Suprapubic skin (tissue), 4 donors: ENCODE data around the gene HAUS5. TPM values are rescaled to one million over a fixed set of nuclear protein-coding genes. Genes with fewer than 3 reads are reported as not detected.

Experiments
- DNase-seq, 2 donors: peaks; one replicate each; pipeline ENCODE4 v3.0.0-alpha.2; 2019; ENCODE audit warnings: low spot score in 2 of 2
- H3K27ac ChIP-seq: fragments of 200-600 bp; sonication (generic); one replicate; pipeline ENCODE4 v1.5.1; 2019
- H3K27me3 ChIP-seq: fragments of 200-600 bp; sonication (generic); one replicate; pipeline ENCODE4 v1.5.1; 2019
- H3K36me3 ChIP-seq: fragments of 200-600 bp; sonication (generic); one replicate; pipeline ENCODE4 v1.5.1; 2019
- H3K4me1 ChIP-seq: fragments of 200-600 bp; sonication (generic); one replicate; pipeline ENCODE4 v1.5.1; 2019
- H3K4me3 ChIP-seq: fragments of 200-600 bp; sonication (generic); one replicate; pipeline ENCODE4 v1.5.1; 2019; ENCODE audit warnings: mild to moderate bottlenecking
- H3K9me3 ChIP-seq: fragments of 200-600 bp; sonication (generic); one replicate; pipeline ENCODE4 v1.5.1; 2019
- EP300 ChIP-seq: sonication (generic); formaldehyde crosslinking; IDR thresholded peaks from one replicate; pipeline ENCODE4 v1.6.1; 2017; ENCODE audit warnings: antibody characterized with exemption
- POLR2A ChIP-seq, 2 donors: fragments of 450-650 bp; IDR thresholded peaks; one replicate each; pipeline ENCODE4 v1.6.1; 2017; ENCODE audit warnings: antibody characterized with exemption in 2 of 2, mild to moderate bottlenecking in 2 of 2, moderate library complexity in 2 of 2
- POLR2AphosphoS5 ChIP-seq, 3 donors: sonication (generic); formaldehyde crosslinking; IDR thresholded peaks; one replicate each; pipeline ENCODE4 v1.6.1; 2017; ENCODE audit warnings: antibody characterized with exemption in 3 of 3
- WGBS: methylation state at CpG from one replicate; pipeline ENCODE4 v1.1.5; 2018; 5-methylcytosine and 5-hydroxymethylcytosine counted together
- total RNA-seq, 4 donors: library from RNA; depleted of rRNA; stranded (reverse); fragments of >200 nt; gene quantifications; one replicate each; pipeline ENCODE4 v1.1.0, GENCODE V29; 2016
- TF ChIP-seq, protein P1 (sequence below), 2 donors: fragments of 200-600 bp in 1 of 2; fragments of 450-650 bp in 1 of 2; sonication (generic) in 1 of 2; IDR thresholded peaks; one replicate each; pipeline ENCODE4 v1.5.1; 2016 to 2019; ENCODE audit warnings: antibody characterized with exemption in 2 of 2, mild to moderate bottlenecking in 1 of 2, moderate library complexity in 1 of 2

The HAUS5 gene
- total RNA-seq, 4 donors from 2014 or later = 14.9 to 18.4 (median 16.4) TPM

DNA sequence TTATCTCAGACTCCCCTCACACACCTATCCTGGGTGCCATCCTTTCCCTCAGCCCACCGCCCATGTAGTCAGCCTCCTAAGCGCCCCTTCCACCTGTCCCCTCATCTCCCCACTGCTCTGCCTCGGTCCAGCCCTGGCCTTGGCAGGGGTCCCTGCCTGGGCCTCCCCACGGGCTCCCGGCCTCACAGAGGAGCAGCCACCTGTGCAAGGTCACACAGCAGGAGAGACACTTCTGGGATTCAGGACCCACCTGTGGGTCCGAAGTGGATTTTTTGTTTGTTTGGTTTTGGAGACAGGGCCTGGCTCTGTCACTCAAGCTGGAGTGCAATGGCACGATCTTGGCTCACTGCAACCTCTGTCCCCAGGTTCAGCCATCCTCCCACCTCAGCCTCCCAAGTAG lies 53.1 kb downstream of the HAUS5 start:
- TF ChIP-seq POLR2AphosphoS5 (IDR thresholded peaks at IDR 0.05) (no peak), POLR2A (IDR thresholded peaks at IDR 0.05) (no peak), EP300 (no peak)
- TF ChIP-seq, protein P1, sequence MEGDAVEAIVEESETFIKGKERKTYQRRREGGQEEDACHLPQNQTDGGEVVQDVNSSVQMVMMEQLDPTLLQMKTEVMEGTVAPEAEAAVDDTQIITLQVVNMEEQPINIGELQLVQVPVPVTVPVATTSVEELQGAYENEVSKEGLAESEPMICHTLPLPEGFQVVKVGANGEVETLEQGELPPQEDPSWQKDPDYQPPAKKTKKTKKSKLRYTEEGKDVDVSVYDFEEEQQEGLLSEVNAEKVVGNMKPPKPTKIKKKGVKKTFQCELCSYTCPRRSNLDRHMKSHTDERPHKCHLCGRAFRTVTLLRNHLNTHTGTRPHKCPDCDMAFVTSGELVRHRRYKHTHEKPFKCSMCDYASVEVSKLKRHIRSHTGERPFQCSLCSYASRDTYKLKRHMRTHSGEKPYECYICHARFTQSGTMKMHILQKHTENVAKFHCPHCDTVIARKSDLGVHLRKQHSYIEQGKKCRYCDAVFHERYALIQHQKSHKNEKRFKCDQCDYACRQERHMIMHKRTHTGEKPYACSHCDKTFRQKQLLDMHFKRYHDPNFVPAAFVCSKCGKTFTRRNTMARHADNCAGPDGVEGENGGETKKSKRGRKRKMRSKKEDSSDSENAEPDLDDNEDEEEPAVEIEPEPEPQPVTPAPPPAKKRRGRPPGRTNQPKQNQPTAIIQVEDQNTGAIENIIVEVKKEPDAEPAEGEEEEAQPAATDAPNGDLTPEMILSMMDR (IDR thresholded peaks at IDR 0.05) = no peak
- DNase-seq = no peak
- H3K9me3 ChIP-seq = no peaks in the 10 kb centered on the region
- H3K36me3 ChIP-seq = peaks cover 49% of the 10 kb centered on the region
- WGBS = 86% methylated on average over 6 of the region's 7 CpGs
- no peak overlapping the region for H3K4me3 ChIP-seq
- no peak overlapping the region for H3K27ac ChIP-seq
- H3K27me3 ChIP-seq = peaks cover 7% of the 10 kb centered on the region
- peaks cover 7% of the 10 kb centered on the region for H3K4me1 ChIP-seq

DNA sequence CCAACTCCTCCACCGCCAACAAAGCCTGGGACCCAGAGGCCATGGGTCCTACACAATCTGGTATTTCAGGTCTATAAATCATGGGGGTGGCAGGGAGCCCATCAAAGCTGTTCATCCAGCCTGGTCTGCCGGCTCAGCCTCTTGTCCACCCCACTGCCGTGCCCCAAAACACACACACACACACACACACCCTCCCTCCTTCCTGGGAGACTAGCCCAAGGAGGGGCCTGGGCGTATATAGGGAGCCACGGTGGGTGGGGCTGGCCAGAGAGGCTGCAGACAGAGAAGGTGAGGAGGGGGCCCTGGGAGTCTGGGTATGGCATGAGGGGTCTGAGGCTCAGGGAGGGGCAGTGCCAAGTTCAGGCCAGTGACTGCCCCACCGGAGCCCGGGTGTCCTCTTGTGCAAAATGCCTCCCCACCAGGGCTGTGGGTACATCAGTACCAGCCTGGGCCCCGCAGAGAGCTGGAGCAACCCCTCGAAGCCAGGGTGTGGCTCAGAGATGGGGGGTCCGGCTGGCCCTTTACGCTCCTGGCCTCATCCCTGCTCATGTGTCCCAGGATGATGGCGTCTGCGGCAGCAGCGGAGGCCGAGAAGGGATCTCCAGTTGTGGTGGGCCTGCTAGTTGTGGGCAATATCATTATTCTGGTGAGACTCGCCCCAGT lies 53.8 kb downstream of the HAUS5 start, which contains the start of gene UPK1A:
Gene UPK1A, plus strand, starts transcription at position 267 of the 663 bp plus-strand sequence. Its CDS starts 296 bp downstream, at position 563.
- peaks cover 7% of the 10 kb centered on the region for H3K4me1 ChIP-seq
- TF ChIP-seq POLR2A (IDR thresholded peaks at IDR 0.05) = no peak
- TF ChIP-seq POLR2AphosphoS5 (IDR thresholded peaks at IDR 0.05) = no peak
- no peak for DNase-seq
- no peak within 1 kb of the TSS for H3K4me3 ChIP-seq
- H3K9me3 ChIP-seq = no peaks in the 10 kb centered on the region
- peaks cover 11% of the 10 kb centered on the region for H3K27me3 ChIP-seq
- H3K36me3 ChIP-seq = peaks cover 41% of the 10 kb centered on the region
- 47% methylated on average over 11 of the region's 16 CpGs for WGBS
- no peak within 1 kb of the TSS for H3K27ac ChIP-seq

DNA sequence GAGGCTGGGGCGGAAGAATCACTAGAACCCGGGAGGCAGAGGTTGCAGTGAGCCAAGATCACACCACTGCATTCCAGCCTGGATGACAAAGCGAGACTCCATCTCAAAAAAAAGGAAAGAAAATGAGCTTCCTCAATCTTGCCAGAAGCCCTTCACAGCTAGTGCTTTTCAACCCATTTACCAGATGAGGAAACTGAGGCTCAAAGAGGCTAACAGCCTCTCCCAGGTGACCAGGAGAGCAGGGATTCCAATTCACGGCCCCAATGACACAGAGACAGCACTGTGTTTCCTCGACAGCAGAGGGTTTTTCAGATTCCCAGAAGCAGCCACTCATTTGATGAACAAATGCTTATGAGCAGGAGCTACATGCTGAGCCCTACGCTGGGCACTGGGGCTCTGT lies 57.0 kb downstream of the HAUS5 start:
- peaks cover 32% of the 10 kb centered on the region for H3K27me3 ChIP-seq
- H3K4me3 ChIP-seq = no peak overlapping the region
- no peaks in the 10 kb centered on the region for H3K9me3 ChIP-seq
- TF ChIP-seq POLR2A (IDR thresholded peaks at IDR 0.05) (no peak), POLR2AphosphoS5 (IDR thresholded peaks at IDR 0.05) (no peak)
- TF ChIP-seq, protein P1 (IDR thresholded peaks at IDR 0.05) = no peak
- WGBS = 74% methylated on average over 6 of the region's 6 CpGs
- H3K4me1 ChIP-seq = peaks cover 15% of the 10 kb centered on the region
- no peak overlapping the region for H3K27ac ChIP-seq
- H3K36me3 ChIP-seq = peaks cover 11% of the 10 kb centered on the region
- DNase-seq = no peak

DNA sequence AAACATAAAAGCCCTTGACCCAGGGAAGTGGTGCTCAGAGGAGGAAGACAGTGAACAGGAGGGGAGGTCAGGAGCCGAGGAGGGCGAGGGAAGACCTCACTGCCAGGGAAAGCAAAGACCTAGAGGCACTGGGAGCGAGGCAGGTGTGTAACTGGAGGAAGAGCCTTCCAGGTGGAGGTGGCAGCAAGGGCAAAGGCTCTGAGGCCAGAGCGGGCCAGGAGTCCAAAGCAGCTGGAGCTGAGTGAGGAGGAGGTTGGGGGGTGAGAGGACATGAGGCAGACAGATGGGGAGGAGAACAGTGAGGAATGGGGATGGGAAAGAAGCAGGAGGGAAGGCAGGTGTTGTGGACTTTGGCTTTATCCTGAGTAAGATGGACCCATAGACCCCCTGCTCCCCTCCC lies 57.4 kb downstream of the HAUS5 start:
- no peak overlapping the region for H3K27ac ChIP-seq
- H3K4me3 ChIP-seq = no peak overlapping the region
- H3K4me1 ChIP-seq = peaks cover 15% of the 10 kb centered on the region
- TF ChIP-seq, protein P1 (IDR thresholded peaks at IDR 0.05) = no peak
- no peak for TF ChIP-seq EP300
- no peak for TF ChIP-seq POLR2AphosphoS5 (IDR thresholded peaks at IDR 0.05)
- TF ChIP-seq POLR2A (IDR thresholded peaks at IDR 0.05) = no peak
- 62% methylated on average over 4 of the region's 4 CpGs for WGBS
- H3K9me3 ChIP-seq = no peaks in the 10 kb centered on the region
- H3K36me3 ChIP-seq = peaks cover 7% of the 10 kb centered on the region
- H3K27me3 ChIP-seq = peaks cover 32% of the 10 kb centered on the region
- no peak for DNase-seq

DNA sequence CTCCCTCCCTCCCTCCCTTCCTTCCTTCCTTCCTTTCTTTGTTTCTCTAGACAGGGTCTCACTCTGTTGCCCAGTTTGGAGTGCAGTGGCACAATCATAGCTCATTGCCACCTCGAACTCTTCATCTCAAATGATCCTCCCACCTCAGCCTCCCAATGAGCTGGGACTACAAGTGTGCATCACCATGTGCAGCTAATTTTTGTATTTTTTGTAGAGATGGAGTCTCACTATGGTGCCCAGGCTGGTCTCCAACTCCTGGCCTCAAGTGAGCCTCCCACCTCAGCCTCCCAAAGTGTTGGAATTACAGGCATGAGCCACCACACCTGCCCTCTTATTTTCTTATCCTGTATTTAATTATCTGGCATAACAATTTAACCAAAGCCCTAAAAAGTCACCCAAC lies 58.2 kb downstream of the HAUS5 start:
- H3K4me1 ChIP-seq = peaks cover 15% of the 10 kb centered on the region
- peaks cover under 1% of the 10 kb centered on the region for H3K36me3 ChIP-seq
- peaks cover 36% of the 10 kb centered on the region for H3K27me3 ChIP-seq
- no peak overlapping the region for H3K27ac ChIP-seq
- WGBS = 74% methylated on average over 1 of the region's 1 CpG
- no peak overlapping the region for H3K4me3 ChIP-seq
- no peak for TF ChIP-seq POLR2AphosphoS5 (IDR thresholded peaks at IDR 0.05)
- TF ChIP-seq, protein P1 (IDR thresholded peaks at IDR 0.05) = no peak
- no peak for TF ChIP-seq POLR2A (IDR thresholded peaks at IDR 0.05)
- no peak for TF ChIP-seq EP300
- DNase-seq = no peak
- no peaks in the 10 kb centered on the region for H3K9me3 ChIP-seq
